D721Med (cell line): ENCODE results near the gene CSE1L.
"Not testable (repeated sequence)": the region's sequence is repeated elsewhere in the genome, so short reads cannot be mapped to it uniquely, and the experiment has no call there.

ENCODE experiments used
- DNase-seq: peaks from one replicate; pipeline ENCODE4 v3.0.0; 2011; ENCODE audit warnings: low spot score; ENCODE audit not compliant: insufficient read length
- FAIRE-seq: peaks from 2 replicates; lab custom pipeline; 2011; peaks lifted over from hg19 to GRCh38; lab: Jason Lieb, UNC
- CTCF ChIP-seq: IDR thresholded peaks from 2 replicates; pipeline ENCODE4 v1.5.1; 2012; ENCODE audit warnings: mild to moderate bottlenecking, control low read depth; ENCODE audit not compliant: insufficient read depth; ENCODE audit errors: missing control alignments

The CSE1L gene

GRCh38 chr20:49099011-49099410, 52.9 kb downstream of the CSE1L start:
- TF ChIP-seq CTCF = no peak
- FAIRE-seq (no peak), DNase-seq (no peak)

GRCh38 chr20:49100292-49100691, 54.2 kb downstream of the CSE1L start:
- not testable (repeated sequence) for DNase-seq, FAIRE-seq

GRCh38 chr20:49100972-49101371, 54.9 kb downstream of the CSE1L start:
- DNase-seq (no peak), FAIRE-seq (no peak)
- TF ChIP-seq CTCF = no peak

DNA sequence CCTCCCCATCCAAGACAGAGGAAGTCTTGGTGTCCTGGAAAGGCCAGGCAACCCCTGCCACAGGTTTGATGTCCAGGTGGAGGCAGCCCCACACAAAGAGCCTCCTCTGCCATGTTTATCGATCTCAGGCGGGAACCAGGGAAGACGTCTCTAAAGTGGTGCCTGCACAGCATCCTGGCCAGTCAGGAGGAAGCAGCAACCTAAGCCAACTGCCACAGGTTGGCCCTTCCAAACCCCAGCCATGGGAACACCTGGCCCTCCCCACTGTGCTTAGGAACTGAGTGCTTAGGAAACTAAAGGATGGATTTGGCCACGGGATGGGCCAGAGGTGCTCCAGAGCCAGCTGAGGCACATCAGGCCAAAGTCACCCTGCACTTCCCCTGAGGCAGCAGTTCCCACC, 56.9 kb downstream of the CSE1L start:
- FAIRE-seq = no peak
- no peak for DNase-seq

GRCh38 chr20:49103647-49104364, 57.7 kb downstream of the CSE1L start:
- no peak for TF ChIP-seq CTCF
- no peak for DNase-seq
- FAIRE-seq = no peak

More for the DNA sequence above, 56.9 kb downstream of the CSE1L start:
- no peak for TF ChIP-seq CTCF

- TF ChIP-seq CTCF = no peak
- no peak for DNase-seq
- no peak for FAIRE-seq
Observed at GRCh38 chr20:49104365-49104648, 58.2 kb downstream of the CSE1L start.

- FAIRE-seq, DNase-seq: not testable (repeated sequence)
Observed at GRCh38 chr20:49104979-49105547, 59.0 kb downstream of the CSE1L start.

- DNase-seq (no peak), FAIRE-seq (no peak)
- TF ChIP-seq CTCF = no peak
Observed at GRCh38 chr20:49106328-49106727, 60.2 kb downstream of the CSE1L start.
